ENCODE measurements around the gene GALC. TPM values are rescaled to one million over a fixed set of nuclear protein-coding genes. Genes with fewer than 3 reads are reported as not detected.

Gene GALC
- total RNA-seq, 4 donors from 2014 or later = 11.8 to 40.2 (median 20.2) TPM

- Histone ChIP-seq H3K4me1 (no peaks in the 10 kb centered on the region), H3K4me3 (no peak overlapping the region), H3K36me3 (no peaks in the 10 kb centered on the region), H3K27me3 (no peaks in the 10 kb centered on the region), H3K27ac (no peak overlapping the region), H3K9me3 (no peaks in the 10 kb centered on the region)
- DNase-seq = no peak
- intact Hi-C loops (cut with DNase I; ENCODE audit: low total_unique reads) = no loop called here
- no peak for TF ChIP-seq POLR2A (IDR thresholded peaks at IDR 0.05)
- TF ChIP-seq, protein P1, sequence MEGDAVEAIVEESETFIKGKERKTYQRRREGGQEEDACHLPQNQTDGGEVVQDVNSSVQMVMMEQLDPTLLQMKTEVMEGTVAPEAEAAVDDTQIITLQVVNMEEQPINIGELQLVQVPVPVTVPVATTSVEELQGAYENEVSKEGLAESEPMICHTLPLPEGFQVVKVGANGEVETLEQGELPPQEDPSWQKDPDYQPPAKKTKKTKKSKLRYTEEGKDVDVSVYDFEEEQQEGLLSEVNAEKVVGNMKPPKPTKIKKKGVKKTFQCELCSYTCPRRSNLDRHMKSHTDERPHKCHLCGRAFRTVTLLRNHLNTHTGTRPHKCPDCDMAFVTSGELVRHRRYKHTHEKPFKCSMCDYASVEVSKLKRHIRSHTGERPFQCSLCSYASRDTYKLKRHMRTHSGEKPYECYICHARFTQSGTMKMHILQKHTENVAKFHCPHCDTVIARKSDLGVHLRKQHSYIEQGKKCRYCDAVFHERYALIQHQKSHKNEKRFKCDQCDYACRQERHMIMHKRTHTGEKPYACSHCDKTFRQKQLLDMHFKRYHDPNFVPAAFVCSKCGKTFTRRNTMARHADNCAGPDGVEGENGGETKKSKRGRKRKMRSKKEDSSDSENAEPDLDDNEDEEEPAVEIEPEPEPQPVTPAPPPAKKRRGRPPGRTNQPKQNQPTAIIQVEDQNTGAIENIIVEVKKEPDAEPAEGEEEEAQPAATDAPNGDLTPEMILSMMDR (IDR thresholded peaks at IDR 0.05) = no peak
Observed at GRCh38 chr14:87940894-87941293, 52.1 kb downstream of the GALC start.

DNA sequence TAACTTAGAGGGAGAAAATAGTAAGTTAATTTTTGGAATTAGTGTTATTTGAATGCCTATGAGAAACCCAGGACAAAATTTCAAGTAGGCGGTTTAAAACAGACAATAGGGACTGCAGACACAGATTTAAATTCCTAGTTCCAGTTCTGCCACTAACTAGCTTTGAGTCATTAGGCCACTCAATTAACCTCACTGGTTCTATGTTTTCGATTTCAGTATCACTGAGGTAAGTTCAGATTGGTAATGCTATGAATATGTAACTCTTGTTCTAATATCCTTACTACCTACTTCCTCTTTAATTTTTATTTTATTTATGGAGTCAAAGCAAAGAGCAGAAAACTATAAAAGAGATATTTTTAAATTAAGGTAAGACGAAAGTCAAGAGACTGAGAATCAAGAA is 52.6 kb downstream of the GALC start:
- Histone ChIP-seq H3K36me3 (no peaks in the 10 kb centered on the region), H3K27ac (no peak overlapping the region), H3K4me1 (no peaks in the 10 kb centered on the region), H3K4me3 (no peak overlapping the region), H3K27me3 (no peaks in the 10 kb centered on the region), H3K9me3 (no peaks in the 10 kb centered on the region)
- intact Hi-C loops (cut with DNase I; ENCODE audit: low total_unique reads) = no loop called here
- TF ChIP-seq, protein P1 (IDR thresholded peaks at IDR 0.05) = no peak
- TF ChIP-seq POLR2A (IDR thresholded peaks at IDR 0.05) = no peak
- DNase-seq = no peak

- H3K4me3 ChIP-seq = no peak overlapping the region
- H3K36me3 ChIP-seq = no peaks in the 10 kb centered on the region
- no peaks in the 10 kb centered on the region for H3K9me3 ChIP-seq
- H3K4me1 ChIP-seq = no peaks in the 10 kb centered on the region
- TF ChIP-seq, protein P1 (IDR thresholded peaks at IDR 0.05) = no peak
- TF ChIP-seq POLR2A (IDR thresholded peaks at IDR 0.05) = no peak
- DNase-seq = no peak
- intact Hi-C loops (cut with DNase I; ENCODE audit: low total_unique reads) = no loop called here
- no peak overlapping the region for H3K27ac ChIP-seq
- H3K27me3 ChIP-seq = no peaks in the 10 kb centered on the region
Observed at GRCh38 chr14:87935886-87936285, 57.1 kb downstream of the GALC start.

- no peaks in the 10 kb centered on the region for H3K4me1 ChIP-seq
- no peaks in the 10 kb centered on the region for H3K27me3 ChIP-seq
- TF ChIP-seq, protein P1 (IDR thresholded peaks at IDR 0.05) = no peak
- no peak for TF ChIP-seq POLR2A (IDR thresholded peaks at IDR 0.05)
- no peak overlapping the region for H3K27ac ChIP-seq
- intact Hi-C loops (cut with DNase I; ENCODE audit: low total_unique reads) = no loop called here
- no peak overlapping the region for H3K4me3 ChIP-seq
- H3K9me3 ChIP-seq = no peaks in the 10 kb centered on the region
- no peak for DNase-seq
- H3K36me3 ChIP-seq = no peaks in the 10 kb centered on the region
Observed at GRCh38 chr14:87935081-87935828, 57.7 kb downstream of the GALC start.

GRCh38 chr14:87934185-87934584 is 58.8 kb downstream of the GALC start:
- TF ChIP-seq POLR2A (IDR thresholded peaks at IDR 0.05) = no peak
- TF ChIP-seq, protein P1 (IDR thresholded peaks at IDR 0.05) = no peak
- H3K36me3 ChIP-seq = no peaks in the 10 kb centered on the region
- H3K27ac ChIP-seq = no peak overlapping the region
- intact Hi-C loops (cut with DNase I; ENCODE audit: low total_unique reads) = no loop called here
- no peak for DNase-seq
- no peaks in the 10 kb centered on the region for H3K9me3 ChIP-seq
- H3K27me3 ChIP-seq = no peaks in the 10 kb centered on the region
- H3K4me3 ChIP-seq = no peak overlapping the region
- H3K4me1 ChIP-seq = no peaks in the 10 kb centered on the region
